ENCODE data around the gene VWA3B.

The VWA3B gene

GRCh38 chr2:98188351-98189046 lies 101.5 kb downstream of the VWA3B start:
- Mint-ChIP-seq H3K27ac (no peak overlapping the region), H3K36me3 (ENCODE audit: low read depth) (no peaks in the 10 kb centered on the region), H3K9me3 (no peaks in the 10 kb centered on the region), H3K4me3 (no peak overlapping the region), H3K4me1 (no peaks in the 10 kb centered on the region), H3K27me3 (ENCODE audit: low read depth, poor library complexity) (no peaks in the 10 kb centered on the region)
- no peak for DNase-seq
- no peak for TF ChIP-seq CTCF (IDR thresholded peaks at IDR 0.05)

GRCh38 chr2:98191883-98192282 lies 104.9 kb downstream of the VWA3B start:
- no peaks in the 10 kb centered on the region for H3K36me3 Mint-ChIP-seq (ENCODE audit: low read depth)
- H3K4me3 Mint-ChIP-seq: no peak overlapping the region
- no peaks in the 10 kb centered on the region for H3K4me1 Mint-ChIP-seq
- H3K27ac Mint-ChIP-seq: no peak overlapping the region
- H3K9me3 Mint-ChIP-seq: no peaks in the 10 kb centered on the region
- no peak for DNase-seq
- no peak for TF ChIP-seq CTCF (IDR thresholded peaks at IDR 0.05)
- peaks cover 5% of the 10 kb centered on the region for H3K27me3 Mint-ChIP-seq (ENCODE audit: low read depth, poor library complexity)

GRCh38 chr2:98201576-98201975 lies 114.6 kb downstream of the VWA3B start:
- H3K4me1 Mint-ChIP-seq: no peaks in the 10 kb centered on the region
- TF ChIP-seq CTCF (IDR thresholded peaks at IDR 0.05): no peak
- no peak overlapping the region for H3K4me3 Mint-ChIP-seq
- no peaks in the 10 kb centered on the region for H3K9me3 Mint-ChIP-seq
- no peak for DNase-seq
- H3K36me3 Mint-ChIP-seq (ENCODE audit: low read depth): no peaks in the 10 kb centered on the region
- peaks cover 4% of the 10 kb centered on the region for H3K27me3 Mint-ChIP-seq (ENCODE audit: low read depth, poor library complexity)
- H3K27ac Mint-ChIP-seq: no peak overlapping the region

- Mint-ChIP-seq H3K4me1 (no peaks in the 10 kb centered on the region), H3K36me3 (ENCODE audit: low read depth) (no peaks in the 10 kb centered on the region), H3K9me3 (no peaks in the 10 kb centered on the region), H3K4me3 (no peak overlapping the region), H3K27ac (no peak overlapping the region), H3K27me3 (ENCODE audit: low read depth, poor library complexity) (no peaks in the 10 kb centered on the region)
- no peak for DNase-seq
- TF ChIP-seq CTCF (IDR thresholded peaks at IDR 0.05): no peak
Measured at GRCh38 chr2:98205889-98206288, 118.9 kb downstream of the VWA3B start.

- Mint-ChIP-seq H3K4me1 (peaks cover 12% of the 10 kb centered on the region), H3K4me3 (no peak overlapping the region), H3K36me3 (ENCODE audit: low read depth) (no peaks in the 10 kb centered on the region), H3K27ac (peak overlapping the region; percentile 36), H3K27me3 (ENCODE audit: low read depth, poor library complexity) (peaks cover 11% of the 10 kb centered on the region), H3K9me3 (no peaks in the 10 kb centered on the region)
- DNase-seq: no peak
- TF ChIP-seq CTCF (IDR thresholded peaks at IDR 0.05): no peak
Measured at GRCh38 chr2:98212092-98213000, 125.4 kb downstream of the VWA3B start.

All from nephron progenitor cell (in vitro differentiated cells).